Measurements from ENCODE around the gene LCE1E.

GRCh38 chr1:152770411-152770810 lies 15.6 kb upstream of the LCE1E start:
- TF ChIP-seq EP300 (IDR thresholded peaks at IDR 0.05) (no peak), POLR2A (IDR thresholded peaks at IDR 0.05) (no peak), CTCF (IDR thresholded peaks at IDR 0.05) (no peak), POLR2AphosphoS5 (IDR thresholded peaks at IDR 0.05) (no peak)
